NCI-H748 (cell line): Measurements from ENCODE around the gene MPLKIP.
"Not testable (repeated sequence)": the region's sequence is repeated elsewhere in the genome, so short reads cannot be mapped to it uniquely, and the experiment has no call there.

ENCODE experiments used
- DNase-seq: peaks from one replicate; lab custom pipeline; 2025; ENCODE audit not compliant: unreplicated experiment; lab: John Stamatoyannopoulos, UW

MPLKIP gene

GRCh38 chr7:40133561-40134427 lies 628 bp downstream of the MPLKIP start:
- peak; percentile 51 for DNase-seq

- no peak for DNase-seq
Measured at GRCh38 chr7:40122940-40123254, 11.5 kb downstream of the MPLKIP start.

- DNase-seq = not testable (repeated sequence)
Measured at GRCh38 chr7:40122100-40122939, 12.1 kb downstream of the MPLKIP start.

- DNase-seq = no peak
Measured at GRCh38 chr7:40120020-40120419, 14.4 kb downstream of the MPLKIP start.

- not testable (repeated sequence) for DNase-seq
Measured at GRCh38 chr7:40118201-40118600, 16.2 kb downstream of the MPLKIP start.

- DNase-seq = not testable (repeated sequence)
Measured at GRCh38 chr7:40117199-40117598, 17.2 kb downstream of the MPLKIP start.

- DNase-seq = no peak
Measured at GRCh38 chr7:40115936-40116335, 18.5 kb downstream of the MPLKIP start.

- DNase-seq = no peak
Measured at GRCh38 chr7:40105879-40106473, 28.4 kb downstream of the MPLKIP start.

- no peak for DNase-seq
Measured at GRCh38 chr7:40102897-40103296, 31.5 kb downstream of the MPLKIP start.

- no peak for DNase-seq
Measured at GRCh38 chr7:40101201-40101600, 33.2 kb downstream of the MPLKIP start.

GRCh38 chr7:40099837-40100236 lies 34.6 kb downstream of the MPLKIP start:
- no peak for DNase-seq

- no peak for DNase-seq
Measured at GRCh38 chr7:40098810-40099209, 35.6 kb downstream of the MPLKIP start.

GRCh38 chr7:40097728-40098127 lies 36.7 kb downstream of the MPLKIP start:
- DNase-seq = no peak

GRCh38 chr7:40095695-40096327 lies 38.6 kb downstream of the MPLKIP start:
- DNase-seq = no peak

- DNase-seq = no peak
Measured at GRCh38 chr7:40095230-40095629, 39.2 kb downstream of the MPLKIP start.

- DNase-seq = no peak
Measured at GRCh38 chr7:40093631-40094350, 40.6 kb downstream of the MPLKIP start.

GRCh38 chr7:40092182-40092581 lies 42.2 kb downstream of the MPLKIP start:
- DNase-seq = no peak

- no peak for DNase-seq
Measured at GRCh38 chr7:40077849-40078248, 56.6 kb downstream of the MPLKIP start.
